Spleen (tissue), 11 donors: Measurements from ENCODE around the gene AFMID. TPM values are rescaled to one million over a fixed set of nuclear protein-coding genes. Genes with fewer than 3 reads are reported as not detected.

Source experiments
- DNase-seq: peaks from one replicate; pipeline ENCODE4 v3.0.0-alpha.2; 2020
- H3K27ac ChIP-seq, 8 donors: fragments of 200-600 bp; sonication (generic) in 7 of 8; 1 replicate in 4 of 8; 2 replicates in 4 of 8; pipeline versions ENCODE4 v1.5.0 to v1.8.0; 2016 to 2021; ENCODE audit warnings: inconsistent platforms in 4 of 8, mild to moderate bottlenecking in 4 of 8, moderate library complexity in 1 of 8
- H3K27me3 ChIP-seq, 7 donors: fragments of 200-600 bp; sonication (generic) in 6 of 7; replicated peaks in 1 of 7; 1 replicate in 4 of 7; 2 replicates in 3 of 7; pipeline versions ENCODE4 v1.5.0 to v1.8.0; 2016 to 2021; ENCODE audit warnings: inconsistent platforms in 3 of 7, mild to moderate bottlenecking in 1 of 7
- H3K36me3 ChIP-seq, 6 donors: fragments of 200-600 bp; sonication (generic) in 5 of 6; 1 replicate in 4 of 6; 2 replicates in 2 of 6; pipeline versions ENCODE4 v1.5.0 to v1.8.0; 2016 to 2021; ENCODE audit warnings: inconsistent platforms in 2 of 6
- H3K4me1 ChIP-seq, 6 donors: fragments of 200-600 bp; sonication (generic) in 5 of 6; 1 replicate in 3 of 6; 2 replicates in 3 of 6; pipeline versions ENCODE4 v1.5.0 to v1.8.0; 2016 to 2021; ENCODE audit warnings: inconsistent platforms in 3 of 6
- H3K4me3 ChIP-seq, 8 donors: fragments of 200-600 bp; sonication (generic) in 7 of 8; 1 replicate in 4 of 8; 2 replicates in 4 of 8; pipeline versions ENCODE4 v1.5.0 to v1.8.0; 2016 to 2021; ENCODE audit warnings: inconsistent platforms in 4 of 8, mild to moderate bottlenecking in 4 of 8, moderate library complexity in 2 of 8
- H3K9me3 ChIP-seq, 8 donors: fragments of 200-600 bp; sonication (generic) in 7 of 8; 1 replicate in 4 of 8; 2 replicates in 4 of 8; pipeline versions ENCODE4 v1.5.0 to v1.8.0; 2016 to 2021; ENCODE audit warnings: inconsistent platforms in 4 of 8
- CTCF ChIP-seq, 11 experiments: fragments of 200-600 bp in 7 of 11; fragments of 450-650 bp in 4 of 11; sonication (generic) in 4 of 11; IDR thresholded peaks in 8 of 11; conservative IDR thresholded peaks in 3 of 11; 1 replicate in 7 of 11; 2 replicates in 4 of 11; pipeline versions ENCODE4 v1.4.0 to v1.8.0; 2016 to 2021; ENCODE audit warnings: antibody characterized with exemption in 11 of 11, inconsistent platforms in 4 of 11, mild to moderate bottlenecking in 1 of 11
- POLR2A ChIP-seq, 3 donors: fragments of 450-650 bp; IDR thresholded peaks; one replicate each; pipeline ENCODE4 v1.5.1; 2017; ENCODE audit warnings: antibody characterized with exemption in 3 of 3, mild to moderate bottlenecking in 1 of 3
- POLR2AphosphoS5 ChIP-seq, 3 donors: sonication (generic); formaldehyde crosslinking; IDR thresholded peaks; one replicate each; pipeline ENCODE4 v1.5.1; 2017; ENCODE audit warnings: antibody characterized with exemption in 3 of 3
- WGBS, 5 donors: extraction: QIAGEN DNeasy Blood & Tissue Kit in 3 of 5; methylation state at CpG; one replicate each; pipeline versions ENCODE4 v1.1.5 to v1.1.7; 2013 to 2018; 5-methylcytosine and 5-hydroxymethylcytosine counted together
- intact Hi-C: fragments of 100-400 bp; cut with DNase I; formaldehyde crosslinking; loops from one replicate; pipeline ENCODE4 v1.15.0; 2023; ENCODE audit warnings: low total_unique reads
- polyA plus RNA-seq, 3 donors: library from polyadenylated mRNA; stranded (reverse); fragments of 200-250 nt; gene quantifications; one replicate each; pipeline ENCODE4 v1.2.1, GENCODE V29; 2013
- total RNA-seq, 7 donors: library from RNA; depleted of rRNA in 3 of 7; stranded (reverse); fragments of >200 nt in 3 of 7; fragmentation: NEBNext Ultra II Directional in 4 of 7; extraction: Animal tissue kit (Norgen Biotek cat#: 25700) in 4 of 7; gene quantifications; one replicate each; pipeline versions ENCODE4 v1.1.0 to v1.2.1, GENCODE V29; 2016 to 2021
- donor health status: healthy with polysubstance abuse.
- donor health status: DM: no; HTN: no; CAD: no; lungs with moderate emphysema.
- donor health status: DM: no; HTN: no; CAD: no.
- donor health status: Bipolar disorder and iron deficiency.
- donor health status: healthy.
- donor health status: DM: no; HTN: no; CAD: no.
- donor health status: DM: yes; HTN: yes; CAD: no.

Gene AFMID
- total and polyA plus RNA-seq, 10 donors = 13.1 to 42.5 (median 24.2) TPM

DNA sequence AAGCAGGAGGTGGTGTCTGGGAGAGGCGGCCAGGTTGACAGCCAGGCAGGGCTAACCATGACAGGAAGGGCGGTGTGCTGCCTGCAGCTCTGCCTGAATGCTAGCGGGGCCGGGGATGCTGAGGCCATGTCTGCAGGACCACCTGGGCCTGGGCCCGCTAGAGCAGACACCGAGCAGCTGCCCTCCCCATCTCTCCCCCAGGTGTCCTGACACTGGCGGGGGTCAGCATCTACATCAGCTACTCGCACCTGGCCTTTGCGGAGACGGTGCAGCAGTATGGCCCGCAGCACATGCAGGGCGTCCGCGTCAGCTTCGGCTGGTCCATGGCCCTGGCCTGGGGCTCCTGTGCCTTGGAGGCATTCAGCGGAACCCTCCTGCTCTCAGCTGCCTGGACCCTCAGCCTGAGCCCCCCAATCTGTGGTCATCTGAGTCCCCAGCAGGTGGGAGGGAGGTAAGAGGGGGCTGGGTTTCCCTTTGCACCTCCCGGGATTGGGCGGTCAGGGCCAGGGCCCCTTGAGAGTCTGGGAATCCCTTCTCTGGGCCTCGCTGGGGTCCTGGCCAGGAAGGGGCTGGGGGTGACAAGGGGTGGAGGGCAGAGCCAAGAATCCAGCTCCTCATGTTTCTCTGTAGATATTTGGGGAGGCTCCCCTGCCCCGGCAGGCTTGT is 51.8 kb downstream of the AFMID start:
- Histone ChIP-seq H3K4me3 (no peak overlapping the region), H3K36me3 (no peaks in the 10 kb centered on the region), H3K4me1 (peaks cover 3 to 45% (median 15%) of the 10 kb centered on the region in 6 donors), H3K27ac (no peak overlapping the region), H3K9me3 (no peaks in the 10 kb centered on the region), H3K27me3 (peaks cover 0 to 4% (median 0%) of the 10 kb centered on the region in 7 donors)
- no peak for TF ChIP-seq POLR2AphosphoS5 (IDR thresholded peaks at IDR 0.05)
- TF ChIP-seq CTCF (IDR thresholded peaks at IDR 0.05 in 8 of 11, conservative IDR thresholded peaks at IDR 0.05 in 3 of 11) = no peak
- intact Hi-C loops = no loop called here
- DNase-seq = no peak
- WGBS, 5 donors = 83 to 86% (median 83%) methylated on average over 12 to 20 of the region's 20 CpGs

GRCh38 chr17:78239489-78239931 is 52.3 kb downstream of the AFMID start:
- no peak overlapping the region for H3K27ac ChIP-seq
- peaks cover 3 to 43% (median 15%) of the 10 kb centered on the region in 6 donors for H3K4me1 ChIP-seq
- no peaks in the 10 kb centered on the region for H3K36me3 ChIP-seq
- WGBS, 5 donors = 79 to 91% (median 85%) methylated on average over 8 to 9 of the region's 9 CpGs
- TF ChIP-seq POLR2A (IDR thresholded peaks at IDR 0.05) (no peak), CTCF (IDR thresholded peaks at IDR 0.05 in 8 of 11, conservative IDR thresholded peaks at IDR 0.05 in 3 of 11) (no peak), POLR2AphosphoS5 (IDR thresholded peaks at IDR 0.05) (no peak)
- H3K9me3 ChIP-seq = no peaks in the 10 kb centered on the region
- intact Hi-C loops = no loop called here
- DNase-seq = peak; percentile 79
- no peaks in the 10 kb centered on the region for H3K27me3 ChIP-seq
- H3K4me3 ChIP-seq = no peak overlapping the region

- H3K27ac ChIP-seq = no peak overlapping the region
- WGBS, 5 donors = 81 to 87% (median 82%) methylated on average over 10 to 12 of the region's 12 CpGs
- peaks cover 3 to 40% (median 15%) of the 10 kb centered on the region in 6 donors for H3K4me1 ChIP-seq
- H3K4me3 ChIP-seq = no peak overlapping the region
- TF ChIP-seq POLR2AphosphoS5 (IDR thresholded peaks at IDR 0.05) = no peak
- TF ChIP-seq CTCF (IDR thresholded peaks at IDR 0.05 in 8 of 11, conservative IDR thresholded peaks at IDR 0.05 in 3 of 11) = no peak
- TF ChIP-seq POLR2A (IDR thresholded peaks at IDR 0.05) = no peak
- H3K27me3 ChIP-seq = no peaks in the 10 kb centered on the region
- intact Hi-C loops = no loop called here
- H3K9me3 ChIP-seq = no peaks in the 10 kb centered on the region
- DNase-seq = no peak
- H3K36me3 ChIP-seq = no peaks in the 10 kb centered on the region
Measured at GRCh38 chr17:78240012-78240655, 53.0 kb downstream of the AFMID start.

DNA sequence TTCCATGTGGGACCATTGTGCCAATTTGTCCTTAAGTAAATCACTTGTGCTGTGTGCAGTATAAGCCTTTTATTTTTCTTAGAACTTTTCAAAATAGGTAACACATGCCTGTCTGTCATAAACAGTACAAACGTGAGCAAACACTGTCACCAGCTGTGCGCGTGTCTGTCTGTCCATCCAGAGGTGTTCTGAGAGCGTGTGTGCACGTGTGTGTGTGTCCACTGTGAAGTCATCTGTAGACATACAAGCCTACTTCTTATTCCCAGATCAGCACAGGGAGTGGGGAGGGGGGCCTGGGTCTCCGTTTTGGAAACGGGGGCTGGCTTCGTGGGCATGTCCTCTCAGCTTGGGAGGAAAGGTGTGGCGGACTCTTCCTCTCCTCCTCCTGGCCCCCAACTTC is 53.7 kb downstream of the AFMID start:
- intact Hi-C loops = no loop called here
- Histone ChIP-seq H3K36me3 (no peaks in the 10 kb centered on the region), H3K27ac (no peak overlapping the region), H3K9me3 (no peaks in the 10 kb centered on the region), H3K4me1 (peaks cover 3 to 40% (median 15%) of the 10 kb centered on the region in 6 donors), H3K4me3 (no peak overlapping the region), H3K27me3 (no peaks in the 10 kb centered on the region)
- no peak for TF ChIP-seq POLR2A (IDR thresholded peaks at IDR 0.05)
- no peak for TF ChIP-seq CTCF (IDR thresholded peaks at IDR 0.05 in 8 of 11, conservative IDR thresholded peaks at IDR 0.05 in 3 of 11)
- TF ChIP-seq POLR2AphosphoS5 (IDR thresholded peaks at IDR 0.05) = no peak
- no peak for DNase-seq
- WGBS, 5 donors = 79 to 95% (median 88%) methylated on average over 9 of the region's 9 CpGs
